Epidermal melanocyte (primary cell): ENCODE measurements around the gene OR52A5.
"Not testable (repeated sequence)": the region's sequence is repeated elsewhere in the genome, so short reads cannot be mapped to it uniquely, and the experiment has no call there.

Experiments
- DNase-seq: peaks from one replicate; pipeline ENCODE4 v3.0.0; 2011; ENCODE audit warnings: low spot score; ENCODE audit not compliant: insufficient read length

The OR52A5 gene

GRCh38 chr11:5137996-5138395 is at the start of gene OR52A5:
TSS of gene OR52A5 (minus strand) at chr11:5138356. CDS start at chr11:5132642, 5,714 bp downstream.
- no peak for DNase-seq

- DNase-seq = no peak
These were observed 40.1 kb upstream of the OR52A5 start for GRCh38 chr11:5178046-5178837.

- no peak for DNase-seq
These were observed 36.8 kb upstream of the OR52A5 start for GRCh38 chr11:5174934-5175333.

- DNase-seq = no peak
These were observed 33.7 kb upstream of the OR52A5 start for GRCh38 chr11:5171856-5172255.

GRCh38 chr11:5165898-5166297 is 27.7 kb upstream of the OR52A5 start:
- not testable (repeated sequence) for DNase-seq

GRCh38 chr11:5164807-5165206 is 26.7 kb upstream of the OR52A5 start:
- DNase-seq = not testable (repeated sequence)

GRCh38 chr11:5161045-5161444 is 22.9 kb upstream of the OR52A5 start:
- not testable (repeated sequence) for DNase-seq

GRCh38 chr11:5160217-5160616 is 22.1 kb upstream of the OR52A5 start:
- DNase-seq = not testable (repeated sequence)

- no peak for DNase-seq
These were observed 21.6 kb upstream of the OR52A5 start for GRCh38 chr11:5159806-5160205.

GRCh38 chr11:5154657-5155056 is 16.5 kb upstream of the OR52A5 start, which contains the start of gene OR52A1:
TSS of gene OR52A1 (minus strand) at chr11:5154757. CDS start at chr11:5152369, 2,388 bp downstream.
- DNase-seq = no peak

GRCh38 chr11:5153574-5154431 is 15.6 kb upstream of the OR52A5 start:
- no peak for DNase-seq

GRCh38 chr11:5151713-5152153 is 13.6 kb upstream of the OR52A5 start:
- no peak for DNase-seq

- DNase-seq = not testable (repeated sequence)
These were observed 6.0 kb upstream of the OR52A5 start for GRCh38 chr11:5144206-5144605.

GRCh38 chr11:5137014-5137413 is 1.1 kb downstream of the OR52A5 start:
- DNase-seq = no peak

GRCh38 chr11:5136261-5136660 is 1.9 kb downstream of the OR52A5 start:
- DNase-seq = no peak

- no peak for DNase-seq
These were observed 6.4 kb downstream of the OR52A5 start for GRCh38 chr11:5131584-5132335.

GRCh38 chr11:5129457-5129877 is 8.7 kb downstream of the OR52A5 start:
- DNase-seq = no peak

- no peak for DNase-seq
These were observed 13.1 kb downstream of the OR52A5 start for GRCh38 chr11:5124891-5125620.

- no peak for DNase-seq
These were observed 14.2 kb downstream of the OR52A5 start for GRCh38 chr11:5123802-5124521.

GRCh38 chr11:5118893-5119292 is 19.3 kb downstream of the OR52A5 start:
- no peak for DNase-seq
